UCSD-AML1 (cell line): Measurements from ENCODE around the gene LGR5.

Source experiments
- DNase-seq: peaks from one replicate; lab custom pipeline; 2025; ENCODE audit not compliant: unreplicated experiment; lab: John Stamatoyannopoulos, UW

LGR5 gene

GRCh38 chr12:71436696-71437095 lies 2.9 kb upstream of the LGR5 start:
- no peak for DNase-seq

GRCh38 chr12:71438670-71439361 lies 782 bp upstream of the LGR5 start:
- DNase-seq = no peak

- no peak for DNase-seq
Observed at GRCh38 chr12:71439362-71439612, 311 bp upstream of the LGR5 start.

- no peak for DNase-seq
Observed at GRCh38 chr12:71440345-71440762, 756 bp downstream of the LGR5 start.

- no peak for DNase-seq
Observed at GRCh38 chr12:71440763-71441748, 1.5 kb downstream of the LGR5 start.

GRCh38 chr12:71441836-71442566 lies 2.4 kb downstream of the LGR5 start:
- DNase-seq = no peak

- DNase-seq = no peak
Observed at GRCh38 chr12:71442567-71442931, 3.0 kb downstream of the LGR5 start.

- DNase-seq = no peak
Observed at GRCh38 chr12:71445071-71445470, 5.5 kb downstream of the LGR5 start.

GRCh38 chr12:71447691-71448132 lies 8.1 kb downstream of the LGR5 start:
- no peak for DNase-seq

GRCh38 chr12:71448150-71448581 lies 8.6 kb downstream of the LGR5 start:
- no peak for DNase-seq

GRCh38 chr12:71449373-71450070 lies 9.9 kb downstream of the LGR5 start:
- DNase-seq = no peak

- DNase-seq = no peak
Observed at GRCh38 chr12:71452006-71452405, 12.4 kb downstream of the LGR5 start.

- no peak for DNase-seq
Observed at GRCh38 chr12:71455028-71455737, 15.6 kb downstream of the LGR5 start.

- DNase-seq = no peak
Observed at GRCh38 chr12:71456316-71456715, 16.7 kb downstream of the LGR5 start.

- no peak for DNase-seq
Observed at GRCh38 chr12:71456990-71457389, 17.4 kb downstream of the LGR5 start.

GRCh38 chr12:71460318-71460717 lies 20.7 kb downstream of the LGR5 start:
- no peak for DNase-seq

- DNase-seq = no peak
Observed at GRCh38 chr12:71460850-71461609, 21.4 kb downstream of the LGR5 start.

GRCh38 chr12:71461787-71462328 lies 22.3 kb downstream of the LGR5 start:
- no peak for DNase-seq

- no peak for DNase-seq
Observed at GRCh38 chr12:71465796-71466195, 26.2 kb downstream of the LGR5 start.
